Mesothelial cell of epicardium (in vitro differentiated cells): ENCODE results near the gene KLK6. TPM values are rescaled to one million over a fixed set of nuclear protein-coding genes. Genes with fewer than 3 reads are reported as not detected.

ENCODE experiments used
- DNase-seq, 2 experiments: peaks; one replicate each; pipeline ENCODE4 v3.0.0; 2021; ENCODE audit warnings: low spot score in 2 of 2; ENCODE audit not compliant: unreplicated experiment in 2 of 2
- H3K27ac Mint-ChIP-seq: 2 replicates; pipeline ENCODE4 v1.8.0; 2021; ENCODE audit warnings: mixed read lengths
- H3K27me3 Mint-ChIP-seq: 2 replicates; pipeline ENCODE4 v1.8.0; 2021; ENCODE audit warnings: low read depth, mixed read lengths
- H3K36me3 Mint-ChIP-seq: 2 replicates; pipeline ENCODE4 v1.8.0; 2021; ENCODE audit warnings: mixed read lengths
- H3K4me1 Mint-ChIP-seq: 2 replicates; pipeline ENCODE4 v1.8.0; 2021; ENCODE audit warnings: mixed read lengths
- H3K4me3 Mint-ChIP-seq: 2 replicates; pipeline ENCODE4 v1.8.0; 2021; ENCODE audit warnings: mild to moderate bottlenecking, moderate library complexity, mixed read lengths
- H3K9me3 Mint-ChIP-seq: 2 replicates; pipeline ENCODE4 v1.8.0; 2021; ENCODE audit warnings: mixed read lengths
- CTCF ChIP-seq: fragments of 200-600 bp; sonication (generic); IDR thresholded peaks from one replicate; pipeline ENCODE4 v1.5.0; 2021; ENCODE audit warnings: antibody characterized with exemption; ENCODE audit not compliant: unreplicated experiment
- total RNA-seq: library from RNA; stranded (reverse); gene quantifications from 3 replicates; pipeline ENCODE4 v1.2.1, GENCODE V29; 2021

The KLK6 gene
- total RNA-seq, 1 donor from 2014 or later, result 15.4 TPM

GRCh38 chr19:50959731-50960500 is 9.5 kb downstream of the KLK6 start:
- Mint-ChIP-seq H3K27me3 (peaks cover 35% of the 10 kb centered on the region), H3K4me3 (no peak overlapping the region), H3K27ac (no peak overlapping the region), H3K4me1 (no peaks in the 10 kb centered on the region), H3K36me3 (peaks cover 10% of the 10 kb centered on the region), H3K9me3 (peaks cover 10% of the 10 kb centered on the region)
- TF ChIP-seq CTCF, result no peak
- no peak for DNase-seq

GRCh38 chr19:50957587-50957986 is 11.8 kb downstream of the KLK6 start:
- Mint-ChIP-seq H3K9me3 (peaks cover 7% of the 10 kb centered on the region), H3K4me3 (no peak overlapping the region), H3K27ac (no peak overlapping the region), H3K4me1 (peaks cover 9% of the 10 kb centered on the region), H3K36me3 (peaks cover 4% of the 10 kb centered on the region), H3K27me3 (peaks cover 34% of the 10 kb centered on the region)
- DNase-seq, result no peak
- TF ChIP-seq CTCF, result no peak

GRCh38 chr19:50952910-50953309 is 16.5 kb downstream of the KLK6 start, which contains the start of gene KLK5:
Gene KLK5 (minus strand): TSS chr19:50953038. CDS start chr19:50952657, 381 bp downstream.
- H3K27me3 Mint-ChIP-seq, result peaks cover 25% of the 10 kb centered on the region
- H3K36me3 Mint-ChIP-seq, result no peaks in the 10 kb centered on the region
- H3K27ac Mint-ChIP-seq, result peak within 1 kb of the TSS; percentile 75
- peaks cover 11% of the 10 kb centered on the region for H3K4me1 Mint-ChIP-seq
- no peaks in the 10 kb centered on the region for H3K9me3 Mint-ChIP-seq
- no peak for TF ChIP-seq CTCF
- DNase-seq, result peak in 1 of 2 experiments; percentile 45
- H3K4me3 Mint-ChIP-seq, result peak within 1 kb of the TSS; percentile 11

- no peak for TF ChIP-seq CTCF
- peaks cover 28% of the 10 kb centered on the region for H3K27me3 Mint-ChIP-seq
- peaks cover 11% of the 10 kb centered on the region for H3K4me1 Mint-ChIP-seq
- H3K36me3 Mint-ChIP-seq, result no peaks in the 10 kb centered on the region
- no peaks in the 10 kb centered on the region for H3K9me3 Mint-ChIP-seq
- H3K27ac Mint-ChIP-seq, result no peak overlapping the region
- H3K4me3 Mint-ChIP-seq, result no peak overlapping the region
- DNase-seq, result no peak
Measured at GRCh38 chr19:50949861-50950260, 19.5 kb downstream of the KLK6 start.

GRCh38 chr19:50947123-50947522 is 22.3 kb downstream of the KLK6 start:
- no peaks in the 10 kb centered on the region for H3K36me3 Mint-ChIP-seq
- H3K4me1 Mint-ChIP-seq, result peaks cover under 1% of the 10 kb centered on the region
- H3K9me3 Mint-ChIP-seq, result peaks cover under 1% of the 10 kb centered on the region
- peaks cover 32% of the 10 kb centered on the region for H3K27me3 Mint-ChIP-seq
- no peak for TF ChIP-seq CTCF
- DNase-seq, result no peak
- H3K27ac Mint-ChIP-seq, result no peak overlapping the region
- H3K4me3 Mint-ChIP-seq, result no peak overlapping the region
